ENCODE results near the gene FIGN.

FIGN gene

GRCh38 chr2:163717993-163718680 is 17.7 kb downstream of the FIGN start:
- TF ChIP-seq, protein P1, sequence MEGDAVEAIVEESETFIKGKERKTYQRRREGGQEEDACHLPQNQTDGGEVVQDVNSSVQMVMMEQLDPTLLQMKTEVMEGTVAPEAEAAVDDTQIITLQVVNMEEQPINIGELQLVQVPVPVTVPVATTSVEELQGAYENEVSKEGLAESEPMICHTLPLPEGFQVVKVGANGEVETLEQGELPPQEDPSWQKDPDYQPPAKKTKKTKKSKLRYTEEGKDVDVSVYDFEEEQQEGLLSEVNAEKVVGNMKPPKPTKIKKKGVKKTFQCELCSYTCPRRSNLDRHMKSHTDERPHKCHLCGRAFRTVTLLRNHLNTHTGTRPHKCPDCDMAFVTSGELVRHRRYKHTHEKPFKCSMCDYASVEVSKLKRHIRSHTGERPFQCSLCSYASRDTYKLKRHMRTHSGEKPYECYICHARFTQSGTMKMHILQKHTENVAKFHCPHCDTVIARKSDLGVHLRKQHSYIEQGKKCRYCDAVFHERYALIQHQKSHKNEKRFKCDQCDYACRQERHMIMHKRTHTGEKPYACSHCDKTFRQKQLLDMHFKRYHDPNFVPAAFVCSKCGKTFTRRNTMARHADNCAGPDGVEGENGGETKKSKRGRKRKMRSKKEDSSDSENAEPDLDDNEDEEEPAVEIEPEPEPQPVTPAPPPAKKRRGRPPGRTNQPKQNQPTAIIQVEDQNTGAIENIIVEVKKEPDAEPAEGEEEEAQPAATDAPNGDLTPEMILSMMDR (IDR thresholded peaks at IDR 0.05; ENCODE audit: low read depth, low read length), result no peak
- no peak overlapping the region for H3K4me3 ChIP-seq (ENCODE audit: low read depth, low read length)

DNA sequence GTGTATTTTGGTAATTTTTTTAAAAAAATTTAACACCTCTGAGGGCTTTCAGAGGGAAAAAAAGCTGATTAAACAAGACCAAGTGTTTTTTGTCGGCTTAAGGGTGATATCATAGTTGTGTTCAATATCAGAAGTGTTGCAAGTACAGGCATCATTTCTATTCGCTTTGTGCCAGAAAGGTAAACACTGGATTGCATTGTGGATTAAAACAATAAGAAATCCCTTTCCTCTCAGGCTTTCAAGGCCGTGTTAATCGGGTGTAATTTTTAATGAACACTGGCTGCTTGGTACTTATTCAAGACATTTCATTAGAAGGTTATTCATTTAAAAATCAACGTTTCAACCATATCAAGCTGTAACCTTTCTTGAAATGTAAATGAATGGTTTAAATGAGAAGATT is 18.3 kb downstream of the FIGN start:
- TF ChIP-seq, protein P1 (IDR thresholded peaks at IDR 0.05; ENCODE audit: low read depth, low read length), result no peak
- no peak overlapping the region for H3K4me3 ChIP-seq (ENCODE audit: low read depth, low read length)

DNA sequence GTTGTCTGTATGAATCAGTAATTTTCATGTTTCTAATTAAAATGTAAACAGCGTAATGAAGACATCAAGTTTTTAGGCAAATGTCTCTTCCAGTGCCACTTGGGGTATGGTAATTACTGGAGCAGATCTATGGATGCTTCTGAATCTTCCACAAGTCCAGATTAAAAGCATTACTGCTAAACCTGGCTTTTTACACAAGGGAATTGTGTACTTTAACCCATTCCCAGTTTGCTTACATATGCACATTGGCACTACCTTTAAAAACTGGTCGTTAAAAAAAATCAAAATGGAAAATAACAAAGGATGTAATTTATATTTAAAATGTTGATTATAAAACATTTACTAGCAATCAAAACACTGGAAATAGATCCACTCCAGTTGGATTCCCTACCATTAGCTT is 19.7 kb downstream of the FIGN start:
- TF ChIP-seq, protein P1 (IDR thresholded peaks at IDR 0.05; ENCODE audit: low read depth, low read length), result no peak
- no peak overlapping the region for H3K4me3 ChIP-seq (ENCODE audit: low read depth, low read length)

DNA sequence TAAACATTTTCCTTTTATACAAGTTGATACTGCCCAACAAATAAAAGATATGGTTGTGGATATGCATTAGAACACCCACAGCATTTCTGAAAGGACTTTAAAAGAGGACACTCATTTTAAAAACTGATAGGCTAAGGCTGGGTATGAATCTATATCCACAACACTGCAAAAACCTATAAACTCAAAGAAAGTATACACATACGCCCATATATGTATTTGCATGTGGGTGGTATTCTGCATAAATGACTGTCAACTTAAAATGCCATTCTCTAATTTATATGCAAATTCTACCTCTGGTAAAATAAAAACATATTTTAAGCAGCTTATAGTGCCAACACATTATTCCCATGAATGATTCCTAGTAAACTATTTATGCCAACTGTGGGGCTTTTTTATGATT is 20.1 kb downstream of the FIGN start:
- no peak overlapping the region for H3K4me3 ChIP-seq (ENCODE audit: low read depth, low read length)
- TF ChIP-seq, protein P1 (IDR thresholded peaks at IDR 0.05; ENCODE audit: low read depth, low read length), result no peak

- H3K4me3 ChIP-seq (ENCODE audit: low read depth, low read length), result no peak overlapping the region
- TF ChIP-seq, protein P1 (IDR thresholded peaks at IDR 0.05; ENCODE audit: low read depth, low read length), result no peak
Measured at GRCh38 chr2:163715199-163715598, 20.6 kb downstream of the FIGN start.

DNA sequence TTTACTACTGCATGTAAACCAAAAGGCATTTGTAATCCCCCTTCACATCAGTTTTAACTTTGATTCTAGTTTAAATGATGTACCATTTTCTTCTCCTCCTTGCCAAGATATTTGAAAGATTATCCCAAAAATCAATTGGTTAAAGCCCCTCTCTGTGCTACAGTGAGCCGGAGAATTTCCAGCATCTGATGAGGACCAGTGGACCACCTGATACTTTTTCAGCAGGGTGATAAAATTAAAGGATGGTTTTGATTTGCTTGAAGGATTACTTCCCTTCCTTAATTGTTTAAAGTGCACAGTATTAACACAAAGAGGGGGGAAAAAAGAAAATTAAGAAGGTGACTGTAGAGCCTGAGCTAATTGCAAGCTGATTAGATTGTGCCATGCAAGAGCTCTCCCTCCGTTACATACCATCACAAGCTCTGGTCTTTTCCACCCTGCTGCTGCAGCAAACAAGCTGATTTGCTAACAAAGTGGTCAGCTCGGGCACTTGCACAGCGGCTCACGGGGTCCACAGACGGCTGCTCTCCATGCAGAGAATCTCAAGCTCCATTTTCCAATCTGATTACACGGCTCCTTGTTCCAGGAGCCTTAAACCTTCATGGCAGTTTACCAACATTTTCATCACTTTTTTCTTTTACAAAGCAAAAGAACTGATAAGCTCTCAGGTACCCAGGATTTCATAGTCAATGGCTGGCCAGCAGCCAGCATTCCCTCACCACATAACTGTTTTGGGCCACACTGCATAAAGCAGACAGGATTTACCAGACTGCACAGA is 22.1 kb downstream of the FIGN start:
- H3K4me3 ChIP-seq (ENCODE audit: low read depth, low read length), result no peak overlapping the region
- TF ChIP-seq, protein P1 (IDR thresholded peaks at IDR 0.05; ENCODE audit: low read depth, low read length), result no peak

DNA sequence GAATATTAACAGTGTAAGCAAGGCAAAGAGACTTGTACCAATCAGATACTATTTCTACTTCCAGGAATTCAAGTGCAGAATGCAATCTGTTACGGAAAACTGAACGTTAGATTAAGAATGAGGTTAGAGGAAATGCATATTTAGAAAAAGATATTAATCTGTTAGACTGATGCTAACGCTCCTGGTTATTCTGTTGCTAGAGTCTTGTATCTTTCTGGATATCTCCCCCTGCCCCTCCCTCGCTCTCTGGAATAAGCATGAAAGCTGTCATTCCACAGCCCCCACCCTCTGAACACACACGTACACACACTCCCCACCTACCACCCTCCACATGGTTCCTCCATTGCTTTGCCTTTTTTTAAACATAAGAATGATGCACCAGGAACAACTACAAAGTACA is 24.1 kb downstream of the FIGN start:
- TF ChIP-seq, protein P1 (IDR thresholded peaks at IDR 0.05; ENCODE audit: low read depth, low read length), result no peak
- H3K4me3 ChIP-seq (ENCODE audit: low read depth, low read length), result no peak overlapping the region

All from WI38 (cell line).